GM13977 (cell line): ENCODE measurements around the gene ZNF512.
"Not testable (repeated sequence)": the region's sequence is repeated elsewhere in the genome, so short reads cannot be mapped to it uniquely, and the experiment has no call there.

Experiments
- DNase-seq: peaks from one replicate; pipeline ENCODE4 v3.0.0; 2012; ENCODE audit warnings: low spot score
- CTCF ChIP-seq: IDR thresholded peaks from 2 replicates; pipeline ENCODE4 v1.5.1; 2012; ENCODE audit warnings: mild to moderate bottlenecking, control low read depth; ENCODE audit not compliant: insufficient read depth; ENCODE audit errors: extremely low read depth, missing control alignments
- in situ Hi-C: fragments of 300-500 bp; cut with MboI; formaldehyde crosslinking; loops from one replicate; pipeline ENCODE4 v1.12.0; 2022; ENCODE audit warnings: low sequenced_read_pairs, low pct_unique_long_range_greater_than_20kb, mixed read lengths, inconsistent platforms; ENCODE audit not compliant: unreplicated experiment

ZNF512 gene

DNA sequence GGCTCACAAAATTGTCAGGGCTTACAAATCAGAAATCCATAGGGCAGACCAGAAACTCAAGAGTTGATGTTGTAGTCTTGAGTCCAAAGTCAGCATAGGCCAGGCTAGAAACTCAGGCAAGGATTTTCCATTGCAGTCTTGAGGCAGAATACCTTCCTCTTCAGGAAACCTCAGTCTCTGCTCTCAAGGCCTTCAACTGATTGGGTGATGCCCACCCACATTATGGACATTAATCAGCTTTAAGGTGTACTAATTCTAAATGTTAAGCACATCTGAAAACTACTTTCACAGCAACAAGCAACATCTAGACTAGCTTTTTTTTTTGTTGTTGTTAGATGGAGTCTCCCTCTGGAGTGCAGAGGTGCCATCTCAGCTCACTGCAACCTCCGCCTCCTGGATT, 31.3 kb upstream of the ZNF512 start:
- in situ Hi-C loops = no loop called here
- no peak for TF ChIP-seq CTCF

DNA sequence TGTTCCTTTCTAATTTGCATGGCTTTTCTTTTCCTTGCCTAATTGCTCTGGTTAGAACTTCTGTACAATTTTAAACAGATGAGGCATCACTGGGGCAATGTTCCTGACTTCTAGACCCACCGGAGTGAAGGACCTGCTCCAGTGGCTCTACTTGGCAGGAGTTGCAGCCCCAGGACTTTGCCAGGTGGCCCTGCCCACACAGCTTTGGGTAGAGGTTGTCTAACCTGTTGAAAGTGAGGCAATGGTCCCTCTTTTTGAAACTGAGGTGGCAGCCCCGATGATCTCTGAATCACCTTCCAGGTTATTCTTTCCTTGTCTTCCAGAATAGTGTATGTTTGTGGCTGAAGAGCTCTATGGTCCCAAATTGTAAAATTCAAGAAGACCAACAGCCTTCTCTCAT, 29.9 kb upstream of the ZNF512 start:
- in situ Hi-C loops = no loop called here
- no peak for TF ChIP-seq CTCF
- DNase-seq = no peak

More for the DNA sequence above, 31.3 kb upstream of the ZNF512 start:
- DNase-seq = no peak

DNA sequence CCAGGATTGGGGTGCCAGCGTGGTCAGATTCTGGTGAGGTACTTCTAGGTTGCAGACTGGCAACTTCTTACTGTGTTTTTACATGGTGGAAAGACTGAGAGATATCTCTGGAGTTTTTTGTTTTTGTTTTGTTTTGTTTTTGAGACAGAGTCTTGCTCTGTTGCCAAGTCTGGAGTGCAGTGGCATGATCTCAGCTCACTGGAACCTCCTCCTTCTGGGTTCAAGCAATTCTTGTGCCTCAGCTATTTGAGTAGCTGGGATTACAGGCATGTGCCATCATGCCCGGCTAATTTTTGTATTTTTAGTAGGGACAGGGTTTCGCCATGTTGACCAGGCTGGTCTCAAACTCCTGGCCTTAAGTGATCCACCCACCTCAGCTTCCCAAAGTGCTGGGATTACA, 28.4 kb upstream of the ZNF512 start:
- in situ Hi-C loops, DNase-seq: not testable (repeated sequence)

DNA sequence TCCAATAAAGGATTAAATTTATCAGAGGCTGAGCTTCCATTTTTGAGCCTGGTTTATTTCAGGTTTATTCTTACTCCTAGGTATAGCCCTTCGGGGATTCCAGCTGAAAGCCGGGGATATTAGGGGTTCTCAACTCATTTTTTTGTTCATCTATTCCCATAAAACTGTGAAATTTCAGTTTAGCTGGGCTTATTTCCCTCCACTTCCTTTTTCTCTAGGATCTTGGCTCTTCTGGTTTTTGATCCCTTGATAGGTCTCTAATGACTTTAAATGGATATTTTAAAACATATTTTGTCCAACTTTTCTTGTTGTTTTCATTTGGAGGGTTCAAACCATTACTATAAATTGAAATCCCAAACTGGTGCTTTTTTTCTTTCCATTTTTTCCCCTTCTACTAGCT, 23.6 kb upstream of the ZNF512 start:
- in situ Hi-C loops = no loop called here
- TF ChIP-seq CTCF = no peak
- no peak for DNase-seq

DNA sequence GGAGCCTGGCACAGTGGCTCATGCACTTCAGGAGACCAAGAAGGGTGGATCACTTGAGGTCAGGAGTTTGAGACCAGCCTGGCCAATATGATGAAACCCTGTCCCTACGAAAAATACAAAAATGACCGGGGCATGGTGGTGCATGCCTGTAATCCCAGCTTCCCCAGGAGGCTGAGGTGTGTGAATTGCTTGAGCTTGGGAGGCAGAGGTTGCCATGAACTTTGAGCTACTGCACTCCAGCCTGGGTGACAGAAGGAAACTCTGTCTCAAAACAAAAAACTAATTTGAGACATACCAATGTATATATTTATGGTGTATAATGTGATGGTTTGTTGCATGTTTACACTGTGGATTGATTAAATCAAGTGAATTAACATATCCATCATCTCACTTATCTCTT, 21.8 kb upstream of the ZNF512 start:
- in situ Hi-C loops = no loop called here
- TF ChIP-seq CTCF = no peak
- no peak for DNase-seq

GRCh38 chr2:27566628-27567027, 16.2 kb upstream of the ZNF512 start:
- in situ Hi-C loops = no loop called here
- TF ChIP-seq CTCF = no peak
- no peak for DNase-seq

- TF ChIP-seq CTCF = no peak
- DNase-seq = no peak
- in situ Hi-C loops = no loop called here
Observed at GRCh38 chr2:27569398-27569797, 13.4 kb upstream of the ZNF512 start.
